SKM-1 (cell line): ENCODE data around the gene BRD3.

Experiments used
- DNase-seq: peaks from one replicate; lab custom pipeline; 2025; ENCODE audit not compliant: unreplicated experiment; lab: John Stamatoyannopoulos, UW

Gene BRD3

GRCh38 chr9:134066913-134067851 lies 644 bp downstream of the BRD3 start:
- no peak for DNase-seq

GRCh38 chr9:134066526-134066912 lies 1.3 kb downstream of the BRD3 start:
- no peak for DNase-seq

GRCh38 chr9:134065612-134066419 lies 2.0 kb downstream of the BRD3 start:
- peak; percentile 11 for DNase-seq

DNA sequence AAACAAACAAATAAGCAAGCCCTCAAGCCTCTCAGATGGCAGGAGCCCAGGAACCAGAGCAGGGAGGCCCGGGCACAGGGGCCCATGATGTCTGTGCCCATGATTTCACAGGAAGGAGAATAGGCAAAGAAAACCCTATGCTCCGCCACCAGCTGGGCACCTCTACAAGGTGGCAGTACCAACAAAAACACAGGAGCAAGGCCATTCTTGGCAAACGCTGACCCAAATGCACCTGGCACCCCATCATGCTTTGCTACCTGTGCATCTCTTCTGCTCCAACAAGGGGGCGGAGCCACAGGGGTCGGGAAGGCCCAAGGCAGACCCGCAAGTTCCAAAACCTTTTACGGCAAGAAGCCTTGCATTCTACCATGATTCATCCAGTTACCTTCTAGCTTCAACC lies 3.1 kb downstream of the BRD3 start:
- DNase-seq = no peak

GRCh38 chr9:134063571-134064450 lies 4.0 kb downstream of the BRD3 start:
- no peak for DNase-seq

DNA sequence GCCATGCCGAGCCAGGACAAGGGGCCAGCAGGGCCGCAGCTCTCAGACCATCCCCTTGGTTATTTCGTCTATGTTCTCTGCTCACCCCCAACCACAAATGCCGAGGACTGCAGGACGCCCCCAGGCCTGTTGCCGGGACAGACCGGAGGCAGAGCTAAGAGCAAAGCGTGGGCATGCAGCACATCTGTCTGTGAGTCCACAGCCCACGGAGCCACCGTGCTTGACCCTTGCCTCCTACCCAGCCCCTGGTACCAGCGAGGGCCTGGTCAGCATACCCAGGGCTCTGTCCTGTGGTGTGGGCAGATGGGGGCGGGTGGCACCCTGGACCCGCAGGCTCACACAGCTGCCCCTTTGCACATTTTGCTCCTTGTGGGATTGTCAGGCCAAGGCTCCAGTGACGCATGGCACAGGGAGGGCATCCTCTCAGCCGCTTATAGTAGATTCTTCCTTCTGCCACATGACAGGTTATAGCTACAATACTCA lies 4.7 kb downstream of the BRD3 start:
- DNase-seq = no peak

- DNase-seq = no peak
Measured at GRCh38 chr9:134062461-134063087, 5.3 kb downstream of the BRD3 start.

DNA sequence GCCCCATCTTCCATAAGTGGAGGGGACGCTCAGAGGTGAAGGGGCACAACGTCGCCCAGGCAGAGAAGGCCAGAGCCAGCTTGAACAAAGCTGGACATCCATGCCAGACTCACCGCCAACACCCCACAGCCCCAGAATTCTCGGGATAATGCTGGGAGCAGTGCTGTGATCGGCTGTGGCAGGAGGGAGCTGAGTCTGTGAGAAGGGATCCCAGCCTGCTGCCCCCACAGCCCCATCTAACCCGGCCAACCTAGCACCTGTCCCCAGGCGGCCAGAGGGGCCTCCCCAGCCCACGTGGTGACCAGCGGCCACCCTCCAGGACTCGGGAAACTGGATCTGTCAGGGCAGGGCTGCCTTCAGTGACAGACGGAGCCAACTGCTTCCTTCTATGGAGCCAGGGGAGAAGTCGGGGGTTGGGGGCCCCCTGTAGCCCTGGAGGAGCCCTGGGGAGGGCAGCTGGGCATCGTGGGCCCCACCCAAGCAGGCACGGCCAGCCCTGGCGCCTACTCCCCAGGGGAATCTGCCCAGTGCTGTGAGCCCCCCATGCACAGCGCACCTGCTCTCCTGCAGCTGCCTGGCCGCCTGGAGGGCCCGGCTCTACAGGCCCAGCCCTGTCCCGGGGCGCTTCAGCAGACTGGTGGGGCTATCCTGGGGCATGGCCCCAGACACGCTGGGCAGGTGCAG lies 6.0 kb downstream of the BRD3 start:
- DNase-seq = no peak

DNA sequence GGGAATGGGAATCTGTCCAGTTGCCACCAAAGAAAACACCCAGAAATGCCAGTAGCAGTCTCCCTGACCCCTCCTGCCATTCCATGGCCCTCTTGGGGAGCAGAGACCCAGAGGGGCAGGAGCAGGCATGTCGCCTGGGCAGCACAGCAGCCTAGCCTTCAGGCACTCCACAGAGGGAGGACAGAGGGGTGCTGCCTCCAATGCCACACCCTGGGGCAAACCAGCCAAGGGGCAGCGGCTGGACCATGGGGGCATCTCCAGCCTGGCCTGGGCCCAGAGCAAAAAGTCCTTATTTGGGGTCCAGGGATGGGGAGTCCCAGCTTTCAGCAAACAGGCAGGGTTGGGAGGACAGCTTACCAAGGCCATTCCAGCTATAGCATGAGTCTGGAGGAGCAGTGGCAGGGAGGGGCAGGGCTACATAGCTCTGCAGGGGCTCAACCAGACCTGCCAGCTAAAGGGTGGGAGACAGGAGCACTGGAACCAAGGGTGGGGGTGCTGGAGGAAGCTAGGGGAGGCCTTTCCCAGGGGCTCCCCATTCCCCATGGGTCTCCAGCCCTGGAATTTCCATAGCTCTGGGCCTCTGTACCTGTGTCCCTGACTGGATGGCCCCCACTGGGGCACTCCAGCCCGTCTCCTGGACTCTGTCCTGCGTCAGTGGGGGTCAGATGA lies 6.7 kb downstream of the BRD3 start:
- DNase-seq = no peak

GRCh38 chr9:134060546-134060945 lies 7.3 kb downstream of the BRD3 start:
- DNase-seq = no peak

DNA sequence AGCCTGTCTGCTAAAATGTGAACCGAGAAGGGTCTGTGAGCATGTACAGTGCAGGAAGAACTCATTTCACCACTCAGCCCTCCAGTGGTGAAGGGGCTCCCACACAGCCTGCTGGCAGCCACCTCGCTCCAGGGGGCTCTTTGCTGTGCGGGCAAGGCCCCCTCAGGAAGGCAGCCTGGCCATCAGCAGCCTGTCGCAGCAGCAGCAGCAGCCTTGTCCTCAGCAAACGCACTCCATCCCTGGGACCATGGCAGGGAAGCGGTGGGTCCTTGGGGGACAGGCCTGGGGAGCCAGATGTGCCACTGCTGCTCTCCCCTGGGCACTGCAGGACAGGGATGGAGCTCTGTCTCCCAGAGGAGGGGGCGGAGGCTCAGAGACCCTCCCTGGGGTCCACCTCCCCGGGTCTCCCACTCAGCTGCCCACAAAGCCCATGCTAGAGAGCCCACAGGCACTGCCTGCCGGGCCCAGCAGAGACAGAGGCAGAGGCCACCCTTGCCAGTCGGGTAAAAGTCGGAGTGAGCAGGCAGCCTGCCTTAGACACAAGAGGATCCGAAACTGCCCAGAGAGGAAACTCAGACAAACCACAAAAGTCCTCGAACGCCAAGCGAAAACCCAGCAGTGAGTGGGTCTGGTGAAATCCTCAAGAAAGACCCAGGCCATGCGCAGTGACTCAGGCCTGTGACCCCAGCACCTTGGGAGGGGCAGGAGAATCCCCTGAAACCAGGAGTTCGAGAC lies 8.0 kb downstream of the BRD3 start:
- peak; percentile 90 for DNase-seq

DNA sequence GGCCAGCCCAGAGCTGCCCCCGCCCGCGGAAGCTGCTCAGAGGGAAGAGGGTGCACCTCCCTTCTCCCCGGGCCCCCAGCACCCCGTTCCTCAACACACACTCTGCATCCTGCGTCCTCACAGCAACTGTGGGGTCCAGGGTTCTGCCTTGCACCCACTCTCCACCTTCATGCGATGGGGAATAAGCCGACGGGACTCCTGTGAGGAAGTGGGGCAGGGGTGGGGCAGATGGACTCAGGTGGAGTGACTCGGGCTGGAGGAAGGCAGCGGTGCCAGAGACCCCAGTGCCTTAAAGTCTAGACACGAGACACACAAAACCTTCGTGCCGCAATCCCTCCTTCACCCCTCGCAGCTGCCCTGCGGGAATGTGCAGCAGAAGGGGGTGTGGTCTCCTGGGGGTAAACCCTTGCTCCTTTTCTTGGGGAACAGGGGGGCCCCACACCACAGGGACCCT lies 8.6 kb downstream of the BRD3 start:
- no peak for DNase-seq

GRCh38 chr9:134058716-134059115 lies 9.1 kb downstream of the BRD3 start:
- DNase-seq = no peak

GRCh38 chr9:134057751-134058701 lies 9.8 kb downstream of the BRD3 start:
- no peak for DNase-seq

- DNase-seq = no peak
Measured at GRCh38 chr9:134057307-134057657, 10.5 kb downstream of the BRD3 start.

- DNase-seq = no peak
Measured at GRCh38 chr9:134056483-134057306, 11.1 kb downstream of the BRD3 start.

DNA sequence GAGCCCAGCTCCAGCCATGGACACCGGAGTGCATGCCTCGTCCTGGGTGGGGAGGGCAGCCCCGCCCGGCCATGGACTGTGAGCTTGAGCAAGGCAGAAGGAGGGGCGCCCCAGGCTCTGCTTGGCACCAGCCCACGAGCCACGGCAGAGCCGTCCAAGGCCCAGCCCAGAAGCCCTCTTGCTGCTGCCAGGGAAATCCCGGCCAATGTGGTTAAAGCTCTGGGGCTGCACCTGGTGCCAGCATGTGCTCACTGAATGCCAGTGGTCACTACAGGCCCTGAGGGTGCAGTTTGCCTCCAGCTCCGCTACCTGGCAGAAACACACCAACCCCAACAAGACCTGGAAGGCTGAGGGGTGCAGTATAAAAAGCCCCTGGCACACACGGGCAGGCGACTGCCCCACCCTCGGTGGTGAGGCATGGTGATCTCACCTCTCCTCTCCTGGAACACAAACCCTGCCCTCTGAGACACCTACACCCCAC lies 11.8 kb downstream of the BRD3 start:
- no peak for DNase-seq
